K562 (cell line): Measurements from ENCODE around the gene KLK15. TPM values are rescaled to one million over a fixed set of nuclear protein-coding genes. Genes with fewer than 3 reads are reported as not detected.

Experiments used
- ATF1 ChIP-seq, 2 experiments: fragments of 450-650 bp in 1 of 2; IDR thresholded peaks; 2 replicates each; pipeline ENCODE4 v1.6.1; 2016; ENCODE audit warnings: missing compliant biosample characterization in 1 of 2, missing genetic modification characterization in 1 of 2
- C11orf30 ChIP-seq: fragments of 450-650 bp; IDR thresholded peaks from 2 replicates; pipeline ENCODE4 v1.6.1; 2016; ENCODE audit warnings: low read depth, mild to moderate bottlenecking
- FOSL1 ChIP-seq: fragments of 200-800 bp; sonication (Bioruptor generic); conservative IDR thresholded peaks from 2 replicates; pipeline ENCODE4 v1.6.1; 2016; ENCODE audit warnings: missing genetic modification characterization, missing compliant biosample characterization
- FUS ChIP-seq: fragments of 200-400 bp; formaldehyde crosslinking; optimal IDR thresholded peaks from 2 replicates; pipeline ENCODE3; 2017; ENCODE audit warnings: low read depth, low read length
- GABPB2 ChIP-seq: fragments of 250-450 bp; sonication (Bioruptor Pico); conservative IDR thresholded peaks from 2 replicates; pipeline ENCODE4 v1.5.1; 2021; ENCODE audit warnings: mild to moderate bottlenecking
- KLF1 ChIP-seq: fragments of 450-650 bp; IDR thresholded peaks from 2 replicates; pipeline ENCODE4 v1.6.1; 2016; ENCODE audit warnings: missing genetic modification characterization, missing compliant biosample characterization
- NR2C1 ChIP-seq, 2 experiments: fragments of 450-650 bp; IDR thresholded peaks; 2 replicates each; pipeline ENCODE4 v1.6.1; 2017; ENCODE audit warnings: mild to moderate bottlenecking in 2 of 2, antibody characterized with exemption in 1 of 2, inconsistent platforms in 1 of 2, missing compliant biosample characterization in 1 of 2, missing genetic modification characterization in 1 of 2
- PKNOX1 ChIP-seq: fragments of 450-650 bp; IDR thresholded peaks from 2 replicates; pipeline ENCODE4 v1.6.1; 2016
- POLR2A ChIP-seq: fragments of 450-650 bp; conservative IDR thresholded peaks from 2 replicates; pipeline ENCODE4 v1.6.1; 2016
- POLR2AphosphoS2 ChIP-seq: IDR thresholded peaks from 2 replicates; pipeline ENCODE4 v1.6.1; 2012; ENCODE audit warnings: low read length, improper control_type of control experiment
- SMAD1 ChIP-seq: fragments of 150-350 bp; IDR thresholded peaks from 2 replicates; pipeline ENCODE4 v1.6.1; 2014; ENCODE audit warnings: low read length, low read depth; ENCODE audit not compliant: partially characterized antibody
- SREBF2 ChIP-seq: sonication (generic); formaldehyde crosslinking; IDR thresholded peaks from 2 replicates; pipeline ENCODE4 v1.4.0; 2020; ENCODE audit warnings: mild to moderate bottlenecking, missing genetic modification reagents
- STAT5A ChIP-seq: IDR thresholded peaks from 2 replicates; pipeline ENCODE4 v1.6.1; 2012; ENCODE audit warnings: low read length, inconsistent platforms, borderline replicate concordance
- TAF7 ChIP-seq: fragments of 450-650 bp; IDR thresholded peaks from 2 replicates; pipeline ENCODE4 v1.6.1; 2016; ENCODE audit warnings: missing genetic modification characterization, missing compliant biosample characterization
- XRCC5 ChIP-seq: fragments of 200-400 bp; formaldehyde crosslinking; IDR thresholded peaks from 2 replicates; pipeline ENCODE4 v1.6.1; 2017; ENCODE audit warnings: low read depth, mild to moderate bottlenecking, low read length
- ZBTB11 ChIP-seq, 3 experiments: fragments of 200-800 bp in 1 of 3; fragments of 250-450 bp in 1 of 3; fragments of 450-650 bp in 1 of 3; sonication (Bioruptor Pico) in 1 of 3; sonication (Bioruptor generic) in 1 of 3; formaldehyde crosslinking in 1 of 3; IDR thresholded peaks; 2 replicates each; pipeline versions ENCODE4 v1.6.1 to v1.8.0; 2016 to 2022; ENCODE audit warnings: mild to moderate bottlenecking in 2 of 3, missing genetic modification characterization in 2 of 3, missing compliant biosample characterization in 1 of 3, moderate library complexity in 1 of 3
- ZFP30 ChIP-seq: fragments of 250-450 bp; sonication (Bioruptor Pico); IDR thresholded peaks from 2 replicates; pipeline ENCODE4 v1.8.0; 2022; ENCODE audit warnings: moderate library complexity, mild to moderate bottlenecking, inconsistent platforms, borderline replicate concordance
- ZHX1 ChIP-seq: fragments of 150-350 bp; conservative IDR thresholded peaks from 2 replicates; pipeline ENCODE4 v1.6.1; 2014; ENCODE audit warnings: low read length
- ZNF41 ChIP-seq: fragments of 250-450 bp; sonication (Bioruptor Pico); conservative IDR thresholded peaks from 2 replicates; pipeline ENCODE4 v1.4.0; 2020; ENCODE audit warnings: mild to moderate bottlenecking
- ZNF57 ChIP-seq: fragments of 450-650 bp; formaldehyde crosslinking; IDR thresholded peaks from 2 replicates; pipeline ENCODE4 v1.4.0; 2020; ENCODE audit warnings: mild to moderate bottlenecking, moderate library complexity
- ZNF668 ChIP-seq: fragments of 250-450 bp; sonication (Bioruptor Pico); IDR thresholded peaks from 2 replicates; pipeline ENCODE4 v1.8.0; 2022; ENCODE audit warnings: mild to moderate bottlenecking, inconsistent platforms
- ZNF780A ChIP-seq: fragments of 250-450 bp; sonication (Bioruptor Pico); IDR thresholded peaks from 2 replicates; pipeline ENCODE4 v1.5.0; 2021; ENCODE audit warnings: mild to moderate bottlenecking
- polyA plus RNA-seq, 8 experiments: library from polyadenylated mRNA; depleted of rRNA in 4 of 8; stranded (reverse) in 5 of 8; unstranded in 3 of 8; fragments of >200 nt; fragmentation: Nextera tagmentation in 2 of 8; fragmentation: Illumina TruSeq in 1 of 8; extraction: Ambion mirVana in 2 of 8; extraction: Trizol in 1 of 8; gene quantifications; 2 replicates each; pipeline versions ENCODE4 v1.2.1 to v1.2.3, GENCODE V29; 2011 to 2014; ENCODE audit warnings: inconsistent platforms in 1 of 8, missing spikeins in 1 of 8
- total RNA-seq, 7 experiments: library from RNA; depleted of rRNA in 6 of 7; stranded (reverse); fragments of >200 nt in 6 of 7; fragmentation: Illumina TruSeq in 2 of 7; extraction: Trizol in 2 of 7; gene quantifications; 2 replicates each; pipeline versions ENCODE4 v1.2.1 to v1.2.3, GENCODE V29; 2011 to 2021; ENCODE audit warnings: low replicate concordance in 1 of 7

Gene KLK15
- total and polyA plus RNA-seq, 9 of the 15 experiments (the other 6 are each of a cell fraction or from before 2014, with no cell fraction given) = not detected

- TF ChIP-seq SREBF2 (CRISPR knock-in tag) (no peak), SMAD1 (no peak), POLR2AphosphoS2 (peak; percentile 94), C11orf30 (no peak), ZBTB11 (CRISPR knock-in tag; IDR thresholded peaks at IDR 0.05) (no peak), GABPB2 (no peak), ZNF780A (no peak; the same call in 1 of the 2 replicates), FUS (peak; percentile 50), ZNF41 (CRISPR knock-in tag) (no peak), ATF1 (CRISPR knock-in tag; IDR thresholded peaks at IDR 0.05) (0 out of 2 replicates have a peak, but pooled peaks have one; percentile 4), ATF1 (tag; IDR thresholded peaks at IDR 0.05) (no peak), POLR2A (peak; percentile 82), STAT5A (peak; percentile 21; the same call in 1 of the 2 replicates), FOSL1 (tag) (no peak), ZFP30 (CRISPR knock-in tag) (no peak), TAF7 (tag) (no peak), NR2C1 (IDR thresholded peaks at IDR 0.05) (no peak), NR2C1 (tag; IDR thresholded peaks at IDR 0.05) (no peak), KLF1 (tag) (no peak), ZHX1 (no peak), ZNF57 (CRISPR knock-in tag) (no peak), XRCC5 (0 out of 2 replicates have a peak, but pooled peaks have one; percentile 22), PKNOX1 (no peak), ZNF668 (CRISPR knock-in tag) (no peak)
These were observed 38.3 kb downstream of the KLK15 start (continued) for GRCh38 chr19:50794876-50795663.
